Loucy (cell line): Measurements from ENCODE around the gene FBXW8.

ENCODE experiments used
- CTCF ChIP-seq: fragments of 200-600 bp; sonication (generic); conservative IDR thresholded peaks from 2 replicates; pipeline ENCODE4 v1.5.1; 2014; ENCODE audit warnings: mild to moderate bottlenecking, antibody characterized with exemption, low read length
- EZH2phosphoT487 ChIP-seq: fragments of 200-600 bp; IDR thresholded peaks from 2 replicates; pipeline ENCODE4 v1.6.1; 2018; ENCODE audit warnings: antibody characterized with exemption, mild to moderate bottlenecking, moderate library complexity, borderline replicate concordance

GRCh38 chr12:116882742-116883141 is 28.0 kb upstream of the FBXW8 start:
- peak; percentile 36 for TF ChIP-seq CTCF
- no peak for TF ChIP-seq EZH2phosphoT487
